PC-9 (cell line): ENCODE measurements around the gene RAB8A.

Experiments used
- EZH2 ChIP-seq: fragments of 200-600 bp; sonication (generic); IDR thresholded peaks from 2 replicates; pipeline ENCODE4 v1.8.0; 2017; ENCODE audit warnings: antibody characterized with exemption, low read depth
- TF ChIP-seq, protein P1 (sequence below): fragments of 200-600 bp; sonication (generic); conservative IDR thresholded peaks from 2 replicates; pipeline ENCODE4 v1.6.1; 2017; ENCODE audit warnings: mixed run types, antibody characterized with exemption, mild to moderate bottlenecking, moderate library complexity

DNA sequence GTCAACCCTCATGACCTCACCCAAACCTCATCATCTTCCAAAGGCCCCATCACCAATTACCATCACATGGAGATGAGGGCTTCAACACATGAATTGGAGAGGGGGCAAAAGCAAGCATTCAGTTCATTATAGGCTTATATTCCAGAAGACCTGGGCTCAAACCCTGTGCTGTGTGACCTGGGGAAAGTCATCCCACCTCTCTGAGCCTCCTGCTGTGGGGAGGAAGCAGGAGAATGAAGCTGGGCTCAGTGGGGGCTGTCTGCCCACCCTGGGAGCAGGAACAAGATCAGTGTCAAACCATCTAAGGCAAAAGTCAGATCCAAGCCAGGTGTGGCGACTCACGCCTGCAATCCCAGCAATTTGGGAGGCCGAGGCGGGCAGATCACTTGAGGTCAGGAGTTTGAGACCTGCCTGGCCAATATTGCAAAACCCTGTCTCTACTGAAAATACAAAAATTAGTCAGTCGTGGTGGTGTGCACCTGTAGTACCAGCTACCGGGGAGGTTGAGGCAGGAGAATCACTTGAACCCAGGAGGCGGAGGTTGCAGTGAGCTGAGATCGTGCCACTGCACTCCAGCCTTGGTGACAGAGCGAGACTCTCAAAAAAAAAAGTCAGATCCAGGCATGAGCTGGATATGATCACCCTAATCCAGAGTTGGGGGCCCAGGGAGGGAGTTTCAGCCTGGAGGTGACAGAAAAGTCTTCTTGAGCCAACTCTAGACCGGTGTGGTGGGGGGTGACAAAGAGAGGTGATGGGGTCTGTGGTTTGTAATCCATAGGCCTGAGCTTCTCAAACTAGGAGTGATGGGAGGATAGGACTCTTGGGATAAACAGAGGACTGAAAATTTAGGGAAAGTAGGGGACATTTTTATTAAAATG, 37.0 kb upstream of the RAB8A start:
- TF ChIP-seq EZH2, result no peak
- TF ChIP-seq, protein P1, sequence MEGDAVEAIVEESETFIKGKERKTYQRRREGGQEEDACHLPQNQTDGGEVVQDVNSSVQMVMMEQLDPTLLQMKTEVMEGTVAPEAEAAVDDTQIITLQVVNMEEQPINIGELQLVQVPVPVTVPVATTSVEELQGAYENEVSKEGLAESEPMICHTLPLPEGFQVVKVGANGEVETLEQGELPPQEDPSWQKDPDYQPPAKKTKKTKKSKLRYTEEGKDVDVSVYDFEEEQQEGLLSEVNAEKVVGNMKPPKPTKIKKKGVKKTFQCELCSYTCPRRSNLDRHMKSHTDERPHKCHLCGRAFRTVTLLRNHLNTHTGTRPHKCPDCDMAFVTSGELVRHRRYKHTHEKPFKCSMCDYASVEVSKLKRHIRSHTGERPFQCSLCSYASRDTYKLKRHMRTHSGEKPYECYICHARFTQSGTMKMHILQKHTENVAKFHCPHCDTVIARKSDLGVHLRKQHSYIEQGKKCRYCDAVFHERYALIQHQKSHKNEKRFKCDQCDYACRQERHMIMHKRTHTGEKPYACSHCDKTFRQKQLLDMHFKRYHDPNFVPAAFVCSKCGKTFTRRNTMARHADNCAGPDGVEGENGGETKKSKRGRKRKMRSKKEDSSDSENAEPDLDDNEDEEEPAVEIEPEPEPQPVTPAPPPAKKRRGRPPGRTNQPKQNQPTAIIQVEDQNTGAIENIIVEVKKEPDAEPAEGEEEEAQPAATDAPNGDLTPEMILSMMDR, result no peak
